GM10248 (cell line): ENCODE data around the gene AARS2.

Experiments used
- CTCF ChIA-PET: fragments of 300-600 bp; sonication (Branson Sonifier 250); formaldehyde crosslinking; extraction: SDS; loops from one replicate; lab custom pipeline; 2021; ENCODE audit warnings: antibody characterized with exemption; lab: Yijun Ruan, JAX
- POLR2A ChIA-PET: fragments of 350-650 bp; sonication (Branson Sonifier 250); formaldehyde crosslinking; extraction: SDS; loops from one replicate; lab custom pipeline; 2020; ENCODE audit warnings: antibody characterized with exemption; lab: Yijun Ruan, JAX
- DNase-seq: peaks from one replicate; pipeline ENCODE4 v3.0.0; 2012; ENCODE audit errors: extremely low spot score
- CTCF ChIP-seq: IDR thresholded peaks from 2 replicates; pipeline ENCODE4 v1.5.1; 2012; ENCODE audit warnings: mild to moderate bottlenecking, low read depth; ENCODE audit errors: extremely low read depth, missing control alignments, control extremely low read depth

AARS2 gene

GRCh38 chr6:44312901-44313788 lies at the start of gene AARS2:
Gene AARS2 (minus strand): TSS chr6:44313347. CDS start chr6:44313323, 24 bp downstream.
- TF ChIP-seq CTCF: peak; percentile 95
- CTCF ChIA-PET: interaction anchor here (0.6 to 13.1 kb wide), 34 partner anchors 10 to 588 kb away, joined by 3 to 182 read pairs (median 4); partner anchors contain the start of genes CDC5L, NFKBIE, SLC35B2 and SPATS1
- DNase-seq: peak; percentile 91
- POLR2A ChIA-PET: interaction anchor here (0.7 to 0.8 kb wide), 2 partner anchors 14 to 66 kb away, joined by 3 read pairs; partner anchors contain the start of gene HSP90AB1

GRCh38 chr6:44361947-44362346 lies 48.8 kb upstream of the AARS2 start:
- ChIA-PET POLR2A (no interaction called here), CTCF (interaction anchor here (1.0 to 1.9 kb wide), 3 partner anchors 25 to 94 kb away, joined by 3 to 7 read pairs (median 4); no protein-coding TSS in a partner anchor)
- TF ChIP-seq CTCF: no peak
- DNase-seq: no peak

GRCh38 chr6:44359973-44360372 lies 46.8 kb upstream of the AARS2 start:
- no peak for DNase-seq
- ChIA-PET CTCF (no interaction called here), POLR2A (no interaction called here)
- no peak for TF ChIP-seq CTCF

GRCh38 chr6:44356487-44356886 lies 43.3 kb upstream of the AARS2 start:
- DNase-seq: no peak
- ChIA-PET CTCF (interaction anchor here (0.6 to 1.6 kb wide), 3 partner anchors 9 to 44 kb away, joined by 3 to 4 read pairs (median 3); partner anchors contain the start of gene AARS2), POLR2A (no interaction called here)
- no peak for TF ChIP-seq CTCF

GRCh38 chr6:44355640-44356039 lies 42.5 kb upstream of the AARS2 start:
- no peak for TF ChIP-seq CTCF
- ChIA-PET POLR2A (no interaction called here), CTCF (interaction anchor here (1.0 to 1.6 kb wide), 2 partner anchors 11 to 43 kb away, joined by 3 to 4 read pairs; partner anchors contain the start of gene AARS2)
- no peak for DNase-seq

GRCh38 chr6:44353336-44353735 lies 40.2 kb upstream of the AARS2 start:
- DNase-seq: no peak
- TF ChIP-seq CTCF: no peak
- CTCF ChIA-PET: no interaction called here
- POLR2A ChIA-PET: no interaction called here
